GM21528 (cell line): ENCODE measurements around the gene SLC29A1.
"Not testable (repeated sequence)": the region's sequence is repeated elsewhere in the genome, so short reads cannot be mapped to it uniquely, and the experiment has no call there.

Source experiments
- ATAC-seq: cut with Tn5 transposase; IDR thresholded peaks from one replicate; pipeline ENCODE4 v1.9.1; 2021; ENCODE audit warnings: mild to moderate bottlenecking, moderate library complexity; ENCODE audit not compliant: unreplicated experiment, low FRiP score

The SLC29A1 gene

DNA sequence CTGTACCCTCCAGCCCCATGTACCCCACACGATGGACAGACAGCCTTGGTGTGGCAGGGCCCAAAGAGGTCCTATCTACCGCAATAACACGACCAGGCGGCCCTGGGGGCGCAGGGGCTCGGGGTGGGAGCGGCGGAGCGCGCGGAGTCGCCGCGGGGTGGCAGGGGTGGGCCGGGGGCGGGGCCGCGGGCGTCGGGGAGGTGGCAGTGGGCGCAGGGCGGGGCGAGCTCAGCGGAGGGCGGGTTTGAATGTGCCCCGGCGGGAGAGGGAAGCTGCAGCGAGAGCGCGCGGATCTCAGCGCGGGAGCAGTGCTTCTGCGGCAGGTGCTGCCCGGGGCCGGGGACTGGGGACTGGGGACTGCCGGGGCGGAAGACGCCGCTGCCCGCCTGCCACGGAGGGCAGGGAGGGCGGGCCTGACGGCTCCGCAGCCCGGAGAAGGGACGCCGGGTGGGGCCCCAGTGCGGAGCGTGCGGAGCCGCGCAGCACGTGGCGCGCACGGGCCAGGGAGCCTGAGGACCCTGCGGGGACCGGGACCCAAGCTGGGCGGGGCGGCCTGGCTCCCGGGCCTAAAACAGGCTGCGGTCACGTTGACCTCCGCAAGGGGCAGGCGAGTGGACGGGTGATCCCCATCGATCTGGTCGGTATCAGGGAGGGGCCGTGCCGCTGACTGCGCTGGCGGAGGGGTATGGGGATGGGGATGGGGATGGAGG lies at the start of gene SLC29A1:
Gene SLC29A1 (plus strand): TSS at position 277 of the 710 bp plus-strand sequence. CDS start 3,719 bp downstream, outside the sequence.
- ATAC-seq, result peak; percentile 46

DNA sequence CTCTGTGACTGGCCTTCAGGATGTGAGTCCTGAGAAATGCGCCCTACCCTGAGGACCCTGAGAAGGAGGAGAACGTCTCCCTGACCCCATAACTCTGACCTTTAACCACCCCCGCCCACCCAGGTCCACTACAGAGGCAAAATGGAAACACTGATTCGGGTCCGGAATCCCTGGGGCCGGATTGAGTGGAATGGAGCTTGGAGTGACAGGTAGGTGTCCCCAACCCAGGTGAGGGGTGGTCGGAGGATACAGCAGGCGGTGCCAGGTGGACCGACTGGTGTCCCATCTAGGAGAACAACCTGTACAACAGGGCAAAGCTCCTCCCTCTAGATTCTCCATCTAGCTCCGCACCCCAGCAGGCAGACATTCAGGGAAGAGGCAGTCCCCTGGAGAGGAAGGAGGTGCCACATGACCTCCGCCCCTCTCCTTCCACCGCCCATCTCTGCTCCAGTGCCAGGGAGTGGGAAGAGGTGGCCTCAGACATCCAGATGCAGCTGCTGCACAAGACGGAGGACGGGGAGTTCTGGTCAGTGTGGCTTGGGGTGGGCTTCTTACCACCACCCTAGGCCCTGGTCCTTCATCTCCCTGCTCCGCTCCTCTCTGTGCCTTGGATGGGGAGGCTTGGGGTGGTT lies 47.1 kb upstream of the SLC29A1 start:
- ATAC-seq, result no peak

DNA sequence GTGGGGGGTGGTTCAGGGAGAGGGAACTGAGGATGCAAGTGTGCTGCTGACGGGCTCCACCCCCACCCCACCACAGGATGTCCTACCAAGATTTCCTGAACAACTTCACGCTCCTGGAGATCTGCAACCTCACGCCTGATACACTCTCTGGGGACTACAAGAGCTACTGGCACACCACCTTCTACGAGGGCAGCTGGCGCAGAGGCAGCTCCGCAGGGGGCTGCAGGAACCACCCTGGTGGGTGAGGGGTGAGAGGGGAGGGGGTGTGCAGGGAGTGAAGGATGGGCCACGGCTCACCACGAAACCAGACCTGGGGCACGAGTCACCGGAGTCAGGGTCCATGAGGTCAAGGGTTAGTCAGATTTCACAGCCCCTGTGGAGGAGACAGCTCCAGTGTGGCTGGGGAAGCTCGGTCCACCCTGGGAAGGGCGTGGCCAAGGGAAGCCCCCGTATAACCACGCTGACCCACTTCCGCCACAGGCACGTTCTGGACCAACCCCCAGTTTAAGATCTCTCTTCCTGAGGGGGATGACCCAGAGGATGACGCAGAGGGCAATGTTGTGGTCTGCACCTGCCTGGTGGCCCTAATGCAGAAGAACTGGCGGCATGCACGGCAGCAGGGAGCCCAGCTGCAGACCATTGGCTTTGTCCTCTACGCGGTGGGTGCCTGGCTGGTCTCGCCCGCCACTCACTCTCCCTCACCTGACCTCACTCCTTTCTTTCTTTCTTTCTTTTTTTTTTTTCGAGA lies 46.5 kb upstream of the SLC29A1 start:
- peak; percentile 53 for ATAC-seq

DNA sequence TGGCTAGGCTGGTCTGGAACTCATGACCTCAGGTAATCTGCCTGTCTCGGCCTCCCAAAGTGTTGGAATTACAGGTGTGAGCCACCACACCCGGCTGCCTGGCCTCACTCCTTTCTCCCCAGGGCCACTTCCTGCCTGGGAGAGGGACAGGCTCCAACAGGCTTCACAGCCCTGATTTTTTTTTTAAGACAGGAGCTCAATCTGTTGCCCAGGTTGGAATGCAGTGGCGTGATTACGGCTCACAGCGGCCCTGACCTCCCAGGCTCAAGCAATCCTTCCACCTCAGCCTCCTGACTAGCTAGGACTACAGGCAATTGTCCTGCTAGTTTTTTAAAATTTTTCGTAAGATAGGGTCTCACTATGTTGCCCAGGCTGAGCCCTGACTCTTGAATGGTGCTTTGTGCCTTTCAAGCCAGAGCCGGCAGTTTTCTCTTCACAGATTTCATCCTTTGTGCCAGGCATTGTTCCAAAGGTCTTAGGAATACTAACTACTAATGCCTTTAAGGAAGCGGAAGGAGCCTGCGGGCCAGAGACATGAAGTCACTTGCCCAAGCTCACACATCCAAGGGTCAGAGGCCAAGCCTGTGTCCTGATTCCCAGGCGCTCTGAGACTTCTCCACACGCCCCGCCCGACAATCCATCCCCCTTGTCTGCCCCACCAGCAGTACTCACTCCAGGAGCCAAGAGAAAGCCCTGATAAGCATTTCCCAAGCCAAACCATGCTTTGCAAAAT lies 45.5 kb upstream of the SLC29A1 start:
- ATAC-seq, result no peak

DNA sequence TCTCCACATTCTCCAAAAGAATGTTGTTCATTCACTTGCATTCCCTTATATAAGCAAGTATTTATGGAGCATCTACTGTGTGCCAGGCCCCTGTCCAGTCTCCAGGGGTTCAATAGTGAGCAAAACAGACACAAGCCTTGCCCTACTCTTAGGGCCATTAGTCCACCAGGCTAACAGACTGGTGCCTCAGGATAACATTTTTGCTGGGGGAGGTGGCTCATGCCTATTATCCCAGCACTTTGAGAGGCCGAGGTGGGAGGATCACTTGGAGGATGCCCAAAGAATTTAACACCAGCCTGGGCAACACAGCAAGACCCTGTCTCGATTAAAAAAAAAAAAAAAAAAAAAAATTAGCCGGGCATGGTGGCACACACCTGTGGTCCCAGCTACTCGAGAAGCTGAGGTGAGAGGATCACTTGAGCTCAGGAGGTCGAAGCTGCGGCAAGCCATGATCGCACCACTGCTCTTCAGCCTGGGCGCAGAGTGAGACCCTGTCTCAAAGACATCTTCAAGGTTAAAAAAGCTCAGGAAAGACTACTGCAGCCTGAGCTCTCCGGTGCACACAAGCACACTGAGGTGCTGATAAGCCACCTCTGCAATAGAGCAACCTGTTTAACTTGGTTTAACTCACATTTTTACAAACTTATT lies 44.8 kb upstream of the SLC29A1 start:
- ATAC-seq, result no peak

DNA sequence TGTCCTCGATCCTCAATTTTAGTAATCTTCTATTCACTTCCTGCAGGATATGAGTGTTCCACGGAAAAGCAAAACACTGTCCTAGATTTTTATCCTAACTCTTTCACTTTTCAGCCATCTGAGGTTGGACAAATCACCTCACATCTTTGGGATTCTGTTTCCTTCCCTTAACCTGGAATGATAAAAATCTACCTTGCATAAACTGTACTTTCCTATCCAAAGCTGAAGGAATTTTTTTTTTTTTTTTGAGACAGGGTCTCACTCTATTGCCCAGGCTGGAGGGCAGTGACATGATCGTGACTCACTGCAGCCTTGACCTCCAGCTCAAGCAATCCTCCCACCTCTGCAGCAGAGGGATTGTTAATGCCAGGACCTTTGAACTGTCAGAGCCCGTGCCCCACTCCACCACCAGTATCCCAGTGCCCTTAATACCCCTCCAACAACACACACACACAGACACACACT lies 44.3 kb upstream of the SLC29A1 start:
- ATAC-seq, result no peak

DNA sequence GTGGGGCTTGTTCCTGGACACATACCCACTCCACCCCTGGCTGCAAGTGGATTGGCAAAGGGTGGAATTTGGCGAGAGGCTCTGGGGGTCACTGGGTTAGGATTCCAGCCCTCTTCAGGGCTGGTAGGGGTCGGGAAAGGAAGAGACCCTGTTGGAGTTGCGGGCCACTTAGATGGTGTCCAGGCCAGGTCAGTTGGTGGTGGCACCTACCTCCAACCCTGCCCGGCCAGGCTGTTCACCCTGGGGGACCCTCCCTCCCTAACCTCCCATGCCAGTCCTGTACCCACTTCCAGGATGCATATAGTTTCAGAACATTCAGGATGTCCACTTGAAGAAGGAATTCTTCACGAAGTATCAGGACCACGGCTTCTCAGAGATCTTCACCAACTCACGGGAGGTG lies 43.7 kb upstream of the SLC29A1 start:
- ATAC-seq, result no peak

DNA sequence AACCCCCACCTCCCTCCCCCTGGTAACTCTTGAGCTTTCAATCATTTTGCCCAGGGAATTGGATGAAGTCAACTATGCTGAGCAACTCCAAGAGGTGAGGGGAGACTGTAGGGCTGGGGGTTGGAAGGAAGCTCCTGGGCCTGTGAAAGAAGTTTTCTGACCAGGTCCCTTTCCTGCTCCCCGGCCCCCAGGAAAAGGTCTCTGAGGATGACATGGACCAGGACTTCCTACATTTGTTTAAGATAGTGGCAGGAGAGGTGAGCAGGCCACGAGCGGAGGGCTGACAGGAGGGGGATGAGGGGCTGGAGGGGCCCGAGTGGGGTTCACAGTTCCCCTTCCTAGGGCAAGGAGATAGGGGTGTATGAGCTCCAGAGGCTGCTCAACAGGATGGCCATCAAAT lies 43.0 kb upstream of the SLC29A1 start:
- no peak for ATAC-seq

DNA sequence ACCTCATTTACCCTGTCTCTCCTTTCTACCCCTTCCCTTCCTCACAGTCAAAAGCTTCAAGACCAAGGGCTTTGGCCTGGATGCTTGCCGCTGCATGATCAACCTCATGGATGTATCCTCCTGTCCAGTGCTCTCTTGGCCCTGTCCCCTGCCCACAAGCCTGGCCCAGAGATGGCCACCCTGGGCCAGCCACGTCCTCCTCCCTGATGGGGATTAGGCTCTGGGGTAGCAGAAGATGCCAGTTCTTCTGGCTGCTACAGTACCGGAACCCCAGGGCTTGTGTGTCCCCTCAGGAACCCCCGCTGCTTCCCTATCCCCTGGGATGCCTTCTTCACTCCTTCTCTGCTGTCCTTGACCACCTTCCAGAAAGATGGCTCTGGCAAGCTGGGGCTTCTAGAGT lies 42.5 kb upstream of the SLC29A1 start:
- no peak for ATAC-seq

DNA sequence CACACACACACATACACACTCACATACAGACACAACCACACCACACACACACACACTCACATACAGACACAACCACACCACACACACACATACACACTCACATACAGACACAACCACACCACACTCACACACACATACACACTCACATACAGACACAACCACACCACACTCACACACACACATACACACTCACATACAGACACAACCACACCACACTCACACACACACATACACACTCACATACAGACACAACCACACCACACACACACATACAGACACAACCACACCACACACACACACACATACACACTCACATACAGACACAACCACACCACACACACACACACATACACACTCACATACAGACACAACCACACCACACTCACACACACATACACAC lies 41.6 kb upstream of the SLC29A1 start:
- not testable (repeated sequence) for ATAC-seq

DNA sequence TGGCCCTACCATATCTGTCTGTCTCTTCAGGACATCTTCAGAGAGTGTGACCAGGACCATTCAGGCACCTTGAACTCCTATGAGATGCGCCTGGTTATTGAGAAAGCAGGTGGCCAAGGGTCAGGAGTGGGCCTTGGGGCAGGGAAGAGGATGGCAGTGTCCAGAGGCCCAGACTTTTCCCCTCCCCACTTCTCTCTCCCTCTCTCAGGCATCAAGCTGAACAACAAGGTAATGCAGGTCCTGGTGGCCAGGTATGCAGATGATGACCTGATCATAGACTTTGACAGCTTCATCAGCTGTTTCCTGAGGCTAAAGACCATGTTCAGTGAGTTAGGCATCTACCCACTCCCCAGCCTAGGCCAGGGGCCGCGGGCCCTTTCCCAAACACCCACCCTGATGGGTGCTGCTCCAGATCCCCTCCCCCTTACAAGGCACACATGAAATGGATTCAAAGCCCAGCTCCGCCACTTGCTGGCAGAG lies 40.4 kb upstream of the SLC29A1 start:
- ATAC-seq, result no peak

DNA sequence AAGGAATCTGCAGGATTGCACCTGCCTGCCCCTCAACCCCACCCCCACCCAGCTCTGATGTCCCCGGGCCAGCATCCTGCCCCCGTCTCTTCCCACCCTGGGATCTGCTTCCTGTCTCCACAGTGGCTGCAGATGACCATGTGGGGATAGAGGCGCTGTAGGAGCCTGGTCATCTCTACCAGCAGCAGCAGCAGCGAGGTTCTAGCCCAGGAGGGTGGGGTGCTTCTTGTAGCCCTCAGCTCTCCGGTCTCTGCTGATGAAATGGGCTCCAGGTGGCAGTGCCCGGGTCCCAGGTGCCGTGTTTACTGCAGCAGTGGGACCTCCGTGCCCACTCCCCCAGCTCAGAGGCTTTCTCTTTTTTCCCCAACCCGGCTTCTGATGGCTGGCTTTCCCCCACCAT lies 39.6 kb upstream of the SLC29A1 start:
- ATAC-seq, result no peak

DNA sequence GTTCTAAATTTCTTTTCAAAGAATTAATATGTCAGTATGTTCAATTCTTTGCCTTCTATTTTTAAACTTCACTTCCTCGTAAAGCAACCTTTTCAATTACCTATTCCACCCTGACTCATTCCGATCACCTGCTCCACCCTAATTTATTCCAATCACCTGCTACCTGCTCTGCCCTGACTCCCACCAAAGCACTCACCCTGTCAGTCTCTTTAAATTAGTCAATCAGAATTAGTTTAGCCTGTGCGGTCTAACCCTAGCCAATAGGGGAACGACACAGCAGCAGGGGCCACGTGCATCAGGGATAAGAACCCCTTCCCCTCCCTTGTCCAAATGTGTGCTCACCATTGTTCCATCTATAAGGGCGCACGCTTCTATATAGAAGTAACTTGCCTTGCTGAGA lies 38.0 kb upstream of the SLC29A1 start:
- not testable (repeated sequence) for ATAC-seq

DNA sequence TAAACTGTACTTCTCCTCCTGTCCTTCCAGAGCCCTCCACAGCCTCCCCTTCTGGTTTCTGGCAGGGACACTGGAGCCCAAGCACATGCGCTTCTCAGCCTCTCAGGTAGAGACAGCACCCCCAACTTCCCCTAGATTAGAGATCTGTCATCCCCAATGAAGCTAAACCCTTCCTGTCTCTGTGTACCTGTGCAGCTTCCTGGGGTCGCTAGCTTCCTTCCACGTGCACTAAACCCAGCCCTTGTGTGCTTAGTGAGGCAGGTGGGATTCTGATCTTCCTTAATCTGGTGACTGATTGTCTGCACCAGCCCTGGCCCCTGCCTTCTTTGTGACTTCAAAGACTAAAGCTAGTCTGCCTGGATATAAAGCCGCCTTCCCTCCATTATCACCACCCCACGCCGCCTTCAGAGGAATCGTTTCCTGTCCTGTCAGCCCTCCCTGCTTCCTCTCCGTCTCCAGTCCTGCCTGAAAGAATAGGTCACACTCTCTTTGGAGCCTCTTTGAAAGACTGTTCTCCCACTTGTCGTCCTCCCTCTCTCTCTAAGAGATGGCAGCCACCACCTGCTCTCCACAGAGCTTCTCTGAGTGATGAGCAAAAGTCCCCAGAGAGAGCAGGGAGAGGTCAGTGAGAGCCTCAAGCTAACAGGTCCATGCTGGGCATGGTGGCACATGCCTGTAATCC lies 37.3 kb upstream of the SLC29A1 start:
- ATAC-seq, result no peak

DNA sequence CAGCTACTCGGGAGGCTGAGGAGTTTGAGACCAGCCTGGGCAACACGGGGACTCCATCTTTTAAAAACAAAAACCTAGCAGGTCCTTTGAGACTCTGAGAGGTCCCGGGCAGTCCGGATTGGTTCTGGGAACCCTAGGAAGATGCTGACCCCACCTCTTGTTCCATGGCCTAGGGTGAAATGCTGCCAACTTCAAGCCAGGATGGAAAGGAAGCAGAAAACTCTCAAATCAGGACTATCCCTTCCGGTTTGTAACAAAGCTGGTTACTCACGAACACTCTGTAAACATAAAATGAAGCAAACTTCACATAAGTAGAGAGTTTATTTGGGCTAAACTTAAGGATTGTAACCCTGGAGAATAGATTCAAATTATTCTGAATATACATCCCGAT lies 36.8 kb upstream of the SLC29A1 start:
- no peak for ATAC-seq

DNA sequence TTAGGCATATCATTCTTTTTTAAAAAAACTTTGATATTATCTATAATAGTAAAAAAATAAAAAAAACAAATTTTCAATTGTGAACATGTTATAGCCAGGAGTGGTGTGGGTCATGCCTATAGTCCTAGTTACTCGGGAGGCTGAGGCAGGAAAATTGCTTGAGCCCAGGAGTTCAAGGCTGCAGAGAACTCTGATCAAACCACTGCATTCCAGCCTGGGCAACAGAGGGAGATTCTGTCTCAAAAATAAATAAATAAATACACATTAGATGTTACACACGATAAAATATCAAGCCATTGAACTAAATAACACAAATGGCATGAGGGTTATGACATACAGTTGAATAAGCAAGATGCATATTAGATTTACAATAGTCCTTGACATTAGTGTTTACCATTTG lies 34.6 kb upstream of the SLC29A1 start:
- no peak for ATAC-seq

DNA sequence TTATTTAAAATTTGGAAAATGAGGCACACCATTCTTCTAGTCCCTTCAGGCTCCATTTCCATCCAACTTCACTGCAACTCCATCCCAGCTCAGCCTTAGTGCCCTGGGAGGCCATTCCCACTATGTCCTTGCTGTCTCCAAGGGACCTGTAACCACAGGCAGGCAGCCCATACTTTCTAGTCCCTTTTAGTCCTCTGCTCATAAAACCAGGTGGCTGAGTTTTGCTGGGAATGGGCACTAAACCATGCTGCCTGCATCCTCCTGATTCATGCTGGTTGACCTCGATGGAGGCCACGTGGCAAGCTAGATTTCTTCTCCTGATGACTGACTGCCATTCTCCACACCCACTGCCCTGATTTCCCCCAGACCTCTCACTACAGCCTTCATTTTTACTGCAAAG lies 34.1 kb upstream of the SLC29A1 start:
- ATAC-seq, result no peak

DNA sequence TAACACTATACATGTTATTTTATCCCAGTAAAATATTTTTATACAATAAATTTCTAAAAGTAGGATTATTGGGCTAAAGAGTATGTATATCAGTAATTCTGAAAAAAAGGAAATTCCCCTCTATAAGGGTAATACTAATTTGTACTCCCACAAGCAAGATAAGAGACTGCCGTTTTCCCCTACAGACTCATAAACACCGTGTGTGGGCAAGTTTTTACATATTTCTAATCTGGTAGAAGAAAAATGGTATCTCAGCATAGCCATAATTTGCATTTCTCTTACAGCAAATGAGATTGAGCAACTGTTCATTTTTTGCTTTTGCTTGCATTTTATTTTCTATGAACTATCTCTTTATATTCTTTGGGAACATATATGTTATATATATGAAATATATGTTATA lies 32.7 kb upstream of the SLC29A1 start:
- no peak for ATAC-seq

DNA sequence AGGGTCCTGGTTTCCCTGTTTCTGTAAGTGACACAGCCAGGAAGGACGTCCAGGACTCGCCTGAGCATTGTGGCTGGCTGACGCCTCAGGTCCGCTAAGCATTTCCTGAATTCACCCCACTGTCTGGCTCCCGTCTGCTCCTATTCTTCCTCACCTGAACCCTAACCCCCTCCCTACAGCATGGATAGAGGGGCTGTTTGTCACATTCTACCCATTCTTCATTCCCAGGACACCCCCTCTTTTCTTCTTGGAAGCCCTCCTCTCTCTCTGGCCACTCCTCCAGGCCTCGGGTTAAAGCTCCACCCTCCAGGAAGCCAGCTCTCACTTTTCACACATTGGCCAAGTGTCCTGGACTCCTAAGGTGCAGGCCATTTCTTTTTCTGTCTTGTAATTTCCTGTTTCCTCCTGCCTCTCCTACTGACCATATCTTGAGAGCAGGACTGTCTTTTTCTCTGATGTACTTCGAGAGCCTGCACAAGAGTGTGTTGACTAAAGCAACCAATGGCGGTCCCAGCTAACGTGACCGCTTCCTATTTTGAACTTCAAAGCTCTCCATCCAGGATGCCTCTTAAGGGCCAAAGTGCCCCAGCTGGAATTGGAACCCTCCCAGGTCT lies 30.9 kb upstream of the SLC29A1 start:
- ATAC-seq, result no peak
